OCI-LY7 (cell line): ENCODE measurements around the gene OPTC. TPM values are rescaled to one million over a fixed set of nuclear protein-coding genes. Genes with fewer than 3 reads are reported as not detected.

ENCODE experiments used
- BruUV-seq: library from RNA; stranded (reverse); fragments of 400-500 nt; replicated peaks from 2 replicates; lab custom pipeline; 2021; lab: Mats Ljungman, UMichigan
- CTCF ChIA-PET: fragments of 300-600 bp; sonication (Branson Sonifier 250); formaldehyde crosslinking; loops from one replicate; lab custom pipeline; 2022; ENCODE audit warnings: antibody characterized with exemption; ENCODE audit not compliant: unreplicated experiment; lab: Charles Lee
- POLR2A ChIA-PET: fragments of 300-600 bp; sonication (Branson Sonifier 250); formaldehyde crosslinking; loops from one replicate; lab custom pipeline; 2022; ENCODE audit warnings: antibody characterized with exemption; lab: Charles Lee
- DNase-seq: peaks from one replicate; pipeline ENCODE4 v3.0.0-alpha.2; 2015; ENCODE audit warnings: low spot score
- H2AFZ ChIP-seq: fragments of 200-600 bp; sonication (generic), shearing (Covaris generic); 2 replicates; pipeline ENCODE4 v1.6.1; 2014; ENCODE audit warnings: mild to moderate bottlenecking, antibody characterized with exemption, low read length, moderate library complexity
- H3K27ac ChIP-seq: fragments of 200-600 bp; sonication (generic); 2 replicates; pipeline ENCODE4 v1.5.1; 2014; ENCODE audit warnings: mixed run types, low read depth, mild to moderate bottlenecking, moderate library complexity, low read length, inconsistent platforms; ENCODE audit not compliant: poor library complexity, severe bottlenecking
- H3K36me3 ChIP-seq: fragments of 200-600 bp; sonication (generic); 2 replicates; pipeline ENCODE4 v1.6.1; 2014; ENCODE audit warnings: mild to moderate bottlenecking, antibody characterized with exemption, low read length, moderate library complexity, mixed read lengths; ENCODE audit not compliant: insufficient read depth
- H3K4me1 ChIP-seq: fragments of 200-600 bp; sonication (generic); 2 replicates; pipeline ENCODE4 v1.5.1; 2014; ENCODE audit warnings: mild to moderate bottlenecking, low read length; ENCODE audit not compliant: insufficient read depth, poor library complexity, severe bottlenecking
- H3K4me2 ChIP-seq: fragments of 200-600 bp; sonication (generic); 2 replicates; pipeline ENCODE4 v1.6.1; 2014; ENCODE audit warnings: mild to moderate bottlenecking, low read length
- H3K4me3 ChIP-seq: fragments of 200-600 bp; sonication (generic); 2 replicates; pipeline ENCODE4 v1.5.1; 2014; ENCODE audit warnings: mild to moderate bottlenecking, low read depth, low read length; ENCODE audit not compliant: poor library complexity, severe bottlenecking
- H3K79me2 ChIP-seq: fragments of 200-600 bp; sonication (generic); 2 replicates; pipeline ENCODE4 v1.6.1; 2016; ENCODE audit warnings: low read depth, mild to moderate bottlenecking, low read length, moderate library complexity, mixed read lengths; ENCODE audit not compliant: insufficient read depth
- H3K9me2 ChIP-seq: fragments of 200-600 bp; sonication (generic); 2 replicates; pipeline ENCODE4 v1.6.1; 2016; ENCODE audit warnings: mild to moderate bottlenecking, low read length, mixed read lengths; ENCODE audit not compliant: insufficient read depth
- H3K9me3 ChIP-seq: fragments of 200-600 bp; sonication (generic); 2 replicates; pipeline ENCODE4 v1.6.1; 2014; ENCODE audit warnings: mild to moderate bottlenecking, mixed run types, low read length, mixed read lengths
- H4K20me1 ChIP-seq: fragments of 200-600 bp; sonication (generic); 2 replicates; pipeline ENCODE4 v1.6.1; 2014; ENCODE audit warnings: mild to moderate bottlenecking, antibody characterized with exemption, low read length, moderate library complexity, mixed read lengths; ENCODE audit not compliant: insufficient read depth
- EZH2phosphoT487 ChIP-seq: fragments of 200-600 bp; sonication (generic); IDR thresholded peaks from 2 replicates; pipeline ENCODE4 v1.6.1; 2018; ENCODE audit warnings: low read depth, borderline replicate concordance, mild to moderate bottlenecking, mixed run types, antibody characterized with exemption, low read length, moderate library complexity, mixed read lengths
- intact Hi-C: fragments of 100-400 bp; cut with micrococcal nuclease; formaldehyde crosslinking; loops from one replicate; pipeline ENCODE4 v1.10.0; 2022; ENCODE audit not compliant: unreplicated experiment
- total RNA-seq, 2 experiments: library from RNA; depleted of rRNA in 1 of 2; stranded (reverse); fragments of >200 nt in 1 of 2; shearing (Covaris generic) in 1 of 2; gene quantifications; 2 replicates each; pipeline ENCODE4 v1.2.3, GENCODE V29; 2014 to 2022
- TF ChIP-seq, protein P1 (sequence below): fragments of 200-600 bp; sonication (generic); conservative IDR thresholded peaks from 2 replicates; pipeline ENCODE4 v1.5.1; 2014; ENCODE audit warnings: mild to moderate bottlenecking, antibody characterized with exemption, low read length, moderate library complexity, mixed read lengths

OPTC gene
- total RNA-seq, 2 experiments from 2014 or later, result not detected

DNA sequence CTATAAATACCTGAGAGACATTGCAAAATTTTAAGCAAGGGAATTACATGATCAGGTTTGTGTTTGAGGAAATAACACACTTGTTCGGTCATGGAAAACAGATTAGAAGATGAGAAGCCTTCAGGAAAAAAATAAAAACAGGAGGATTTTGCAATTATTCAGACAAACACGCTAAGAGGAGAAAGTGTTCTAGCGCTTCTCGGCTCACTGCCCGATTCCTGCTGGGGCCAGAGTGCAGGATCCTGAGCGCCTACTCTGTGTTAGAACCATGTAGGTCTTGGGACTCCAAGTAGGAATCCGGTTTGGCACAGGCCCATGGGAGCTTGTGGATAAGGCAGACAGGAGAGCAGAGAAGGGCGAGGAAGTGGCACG is 26.4 kb upstream of the OPTC start:
- no peak overlapping the region for H3K4me2 ChIP-seq
- no TSS peak for BruUV-seq
- no peaks in the 10 kb centered on the region for H3K36me3 ChIP-seq
- no peak for DNase-seq
- H3K4me1 ChIP-seq, result peaks cover 21% of the 10 kb centered on the region
- CTCF ChIA-PET, result no interaction called here
- no peaks in the 10 kb centered on the region for H3K9me3 ChIP-seq
- intact Hi-C loops, result no loop called here
- H2AFZ ChIP-seq, result no peak overlapping the region
- H4K20me1 ChIP-seq, result no peaks in the 10 kb centered on the region
- no peak overlapping the region for H3K27ac ChIP-seq
- no peak for TF ChIP-seq EZH2phosphoT487
- TF ChIP-seq, protein P1, sequence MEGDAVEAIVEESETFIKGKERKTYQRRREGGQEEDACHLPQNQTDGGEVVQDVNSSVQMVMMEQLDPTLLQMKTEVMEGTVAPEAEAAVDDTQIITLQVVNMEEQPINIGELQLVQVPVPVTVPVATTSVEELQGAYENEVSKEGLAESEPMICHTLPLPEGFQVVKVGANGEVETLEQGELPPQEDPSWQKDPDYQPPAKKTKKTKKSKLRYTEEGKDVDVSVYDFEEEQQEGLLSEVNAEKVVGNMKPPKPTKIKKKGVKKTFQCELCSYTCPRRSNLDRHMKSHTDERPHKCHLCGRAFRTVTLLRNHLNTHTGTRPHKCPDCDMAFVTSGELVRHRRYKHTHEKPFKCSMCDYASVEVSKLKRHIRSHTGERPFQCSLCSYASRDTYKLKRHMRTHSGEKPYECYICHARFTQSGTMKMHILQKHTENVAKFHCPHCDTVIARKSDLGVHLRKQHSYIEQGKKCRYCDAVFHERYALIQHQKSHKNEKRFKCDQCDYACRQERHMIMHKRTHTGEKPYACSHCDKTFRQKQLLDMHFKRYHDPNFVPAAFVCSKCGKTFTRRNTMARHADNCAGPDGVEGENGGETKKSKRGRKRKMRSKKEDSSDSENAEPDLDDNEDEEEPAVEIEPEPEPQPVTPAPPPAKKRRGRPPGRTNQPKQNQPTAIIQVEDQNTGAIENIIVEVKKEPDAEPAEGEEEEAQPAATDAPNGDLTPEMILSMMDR, result no peak
- no peak overlapping the region for H3K4me3 ChIP-seq
- H3K79me2 ChIP-seq, result no peaks in the 10 kb centered on the region
- POLR2A ChIA-PET, result no interaction called here
- H3K9me2 ChIP-seq, result no peaks in the 10 kb centered on the region

DNA sequence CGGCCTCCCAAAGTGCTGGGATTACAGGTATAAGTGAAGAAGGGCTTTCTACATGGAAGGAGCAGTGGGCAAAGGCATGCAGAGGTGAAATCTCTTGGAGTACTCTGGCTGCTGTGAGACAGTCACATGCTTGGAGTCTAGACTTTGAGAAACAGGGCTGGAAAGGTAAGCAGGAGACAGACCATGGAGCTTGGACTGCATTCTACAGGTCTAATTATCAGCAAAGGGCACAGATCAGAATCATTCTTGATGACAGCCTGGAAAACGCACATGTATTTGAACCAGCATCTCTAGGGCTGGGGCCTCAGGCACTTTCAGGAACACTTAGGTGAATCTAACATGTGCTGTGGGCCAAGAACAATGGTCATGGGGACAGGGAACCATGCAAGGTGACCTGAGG is 25.6 kb upstream of the OPTC start:
- DNase-seq, result no peak
- Histone ChIP-seq H3K9me2 (no peaks in the 10 kb centered on the region), H3K27ac (no peak overlapping the region), H3K79me2 (no peaks in the 10 kb centered on the region), H3K4me2 (no peak overlapping the region), H3K9me3 (no peaks in the 10 kb centered on the region), H3K36me3 (no peaks in the 10 kb centered on the region), H3K4me3 (no peak overlapping the region), H3K4me1 (peaks cover 13% of the 10 kb centered on the region), H4K20me1 (no peaks in the 10 kb centered on the region), H2AFZ (no peak overlapping the region)
- intact Hi-C loops, result no loop called here
- TF ChIP-seq, protein P1, result no peak
- no peak for TF ChIP-seq EZH2phosphoT487
- BruUV-seq, result no TSS peak
- ChIA-PET CTCF (no interaction called here), POLR2A (interaction anchor here (0.6 kb wide), 2 partner anchors 65 to 1059 kb away, joined by 4 read pairs; no protein-coding TSS in a partner anchor)

DNA sequence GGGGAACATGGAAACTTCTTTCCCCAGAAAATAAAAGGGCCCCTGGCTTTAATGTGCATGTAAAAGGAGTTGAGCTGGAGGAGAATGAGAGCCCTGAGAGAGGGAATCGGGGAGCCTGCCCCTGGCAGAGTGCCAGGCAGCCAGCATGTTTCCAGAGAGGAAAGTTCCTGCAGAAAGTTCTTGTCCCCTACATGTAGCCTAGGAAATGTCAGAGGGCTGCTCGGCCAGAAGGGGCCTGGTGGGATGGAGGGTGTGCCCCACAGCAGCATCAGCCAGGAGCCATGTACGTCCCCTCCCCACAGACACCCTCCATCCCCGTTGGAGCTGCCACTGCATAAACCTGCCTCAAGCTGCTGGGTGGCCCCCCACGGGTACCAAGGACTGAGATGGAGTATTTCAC is 23.7 kb upstream of the OPTC start:
- no peak overlapping the region for H2AFZ ChIP-seq
- POLR2A ChIA-PET, result interaction anchor here (0.6 kb wide), 1 partner anchor 9 kb away, joined by 4 read pairs; no protein-coding TSS in a partner anchor
- H3K36me3 ChIP-seq, result no peaks in the 10 kb centered on the region
- no peak overlapping the region for H3K4me3 ChIP-seq
- no peaks in the 10 kb centered on the region for H3K79me2 ChIP-seq
- peaks cover 11% of the 10 kb centered on the region for H3K4me1 ChIP-seq
- H3K27ac ChIP-seq, result no peak overlapping the region
- intact Hi-C loops, result no loop called here
- DNase-seq, result no peak
- H3K4me2 ChIP-seq, result no peak overlapping the region
- H3K9me2 ChIP-seq, result no peaks in the 10 kb centered on the region
- TF ChIP-seq, protein P1, result no peak
- no peak for TF ChIP-seq EZH2phosphoT487
- no TSS peak for BruUV-seq
- CTCF ChIA-PET, result no interaction called here
- no peaks in the 10 kb centered on the region for H3K9me3 ChIP-seq
- no peaks in the 10 kb centered on the region for H4K20me1 ChIP-seq
